KOPT-K1 (cell line): ENCODE results near the gene CDH11.

Source experiments
- H3K27ac ChIP-seq: fragments of 200-600 bp; sonication (generic); 2 replicates; pipeline ENCODE4 v1.5.1; 2016; ENCODE audit warnings: antibody characterized with exemption, mild to moderate bottlenecking, low read depth, low read length; ENCODE audit not compliant: poor library complexity, severe bottlenecking
- H3K36me3 ChIP-seq: fragments of 200-600 bp; sonication (generic); 2 replicates; pipeline ENCODE4 v1.5.1; 2017; ENCODE audit warnings: antibody characterized with exemption, mild to moderate bottlenecking, low read length, moderate library complexity; ENCODE audit not compliant: insufficient read depth
- H3K9me3 ChIP-seq: fragments of 200-600 bp; sonication (generic); 2 replicates; pipeline ENCODE4 v1.5.1; 2017; ENCODE audit warnings: antibody characterized with exemption, low read length, mild to moderate bottlenecking; ENCODE audit not compliant: insufficient read depth, poor library complexity, severe bottlenecking

Gene CDH11

GRCh38 chr16:65120831-65121721 is 787 bp downstream of the CDH11 start:
- no peak overlapping the region for H3K27ac ChIP-seq
- H3K9me3 ChIP-seq: no peaks in the 10 kb centered on the region
- H3K36me3 ChIP-seq: no peaks in the 10 kb centered on the region

GRCh38 chr16:65120461-65120830 is 1.4 kb downstream of the CDH11 start:
- Histone ChIP-seq H3K36me3 (no peaks in the 10 kb centered on the region), H3K9me3 (no peaks in the 10 kb centered on the region), H3K27ac (no peak overlapping the region)

GRCh38 chr16:65119901-65120401 is 1.9 kb downstream of the CDH11 start:
- no peaks in the 10 kb centered on the region for H3K36me3 ChIP-seq
- H3K27ac ChIP-seq: no peak overlapping the region
- H3K9me3 ChIP-seq: no peaks in the 10 kb centered on the region

GRCh38 chr16:65119435-65119834 is 2.4 kb downstream of the CDH11 start:
- Histone ChIP-seq H3K36me3 (no peaks in the 10 kb centered on the region), H3K9me3 (no peaks in the 10 kb centered on the region), H3K27ac (no peak overlapping the region)

GRCh38 chr16:65118871-65119270 is 3.0 kb downstream of the CDH11 start:
- Histone ChIP-seq H3K9me3 (no peaks in the 10 kb centered on the region), H3K36me3 (no peaks in the 10 kb centered on the region), H3K27ac (no peak overlapping the region)

GRCh38 chr16:65117811-65118448 is 3.9 kb downstream of the CDH11 start:
- Histone ChIP-seq H3K36me3 (no peaks in the 10 kb centered on the region), H3K9me3 (no peaks in the 10 kb centered on the region), H3K27ac (no peak overlapping the region)

GRCh38 chr16:65116818-65117430 is 4.9 kb downstream of the CDH11 start:
- Histone ChIP-seq H3K36me3 (no peaks in the 10 kb centered on the region), H3K27ac (no peak overlapping the region)

GRCh38 chr16:65116216-65116615 is 5.6 kb downstream of the CDH11 start:
- no peak overlapping the region for H3K27ac ChIP-seq
- H3K9me3 ChIP-seq: no peaks in the 10 kb centered on the region
- no peaks in the 10 kb centered on the region for H3K36me3 ChIP-seq

More at GRCh38 chr16:65116818-65117430, 4.9 kb downstream of the CDH11 start:
- H3K9me3 ChIP-seq: no peaks in the 10 kb centered on the region

GRCh38 chr16:65114527-65114926 is 7.3 kb downstream of the CDH11 start:
- Histone ChIP-seq H3K36me3 (no peaks in the 10 kb centered on the region), H3K9me3 (no peaks in the 10 kb centered on the region), H3K27ac (no peak overlapping the region)

- H3K36me3 ChIP-seq: no peaks in the 10 kb centered on the region
- no peaks in the 10 kb centered on the region for H3K9me3 ChIP-seq
- no peak overlapping the region for H3K27ac ChIP-seq
These were observed 8.4 kb downstream of the CDH11 start for GRCh38 chr16:65113441-65113840.

GRCh38 chr16:65111306-65111705 is 10.6 kb downstream of the CDH11 start:
- Histone ChIP-seq H3K36me3 (no peaks in the 10 kb centered on the region), H3K27ac (no peak overlapping the region), H3K9me3 (no peaks in the 10 kb centered on the region)

- Histone ChIP-seq H3K27ac (no peak overlapping the region), H3K36me3 (no peaks in the 10 kb centered on the region), H3K9me3 (no peaks in the 10 kb centered on the region)
These were observed 15.1 kb downstream of the CDH11 start for GRCh38 chr16:65106757-65107156.

GRCh38 chr16:65105171-65105570 is 16.7 kb downstream of the CDH11 start:
- Histone ChIP-seq H3K9me3 (no peaks in the 10 kb centered on the region), H3K27ac (no peak overlapping the region), H3K36me3 (no peaks in the 10 kb centered on the region)

GRCh38 chr16:65104471-65104870 is 17.4 kb downstream of the CDH11 start:
- H3K27ac ChIP-seq: no peak overlapping the region
- H3K36me3 ChIP-seq: no peaks in the 10 kb centered on the region
- no peaks in the 10 kb centered on the region for H3K9me3 ChIP-seq

GRCh38 chr16:65102326-65102725 is 19.5 kb downstream of the CDH11 start:
- H3K27ac ChIP-seq: no peak overlapping the region
- H3K9me3 ChIP-seq: no peaks in the 10 kb centered on the region
- H3K36me3 ChIP-seq: no peaks in the 10 kb centered on the region
